HFF-Myc (cell line): Measurements from ENCODE around the gene KIAA0513.

Experiments used
- DNase-seq: peaks from one replicate; pipeline ENCODE4 v3.0.0-alpha.2; 2011; ENCODE audit warnings: low read depth; ENCODE audit errors: extremely low read depth
- H3K4me3 ChIP-seq: replicated peaks from 2 replicates; pipeline ENCODE4 v1.5.1; 2011; ENCODE audit warnings: low read depth, mild to moderate bottlenecking, control low read depth, low read length
- CTCF ChIP-seq: IDR thresholded peaks from 2 replicates; pipeline ENCODE4 v1.5.1; 2012; ENCODE audit warnings: mild to moderate bottlenecking, low read depth, low read length, control low read depth; ENCODE audit errors: missing control alignments

Gene KIAA0513

GRCh38 chr16:85125570-85126393, 98.2 kb downstream of the KIAA0513 start:
- DNase-seq = no peak
- no peak for TF ChIP-seq CTCF
- no peak overlapping the region for H3K4me3 ChIP-seq

- no peak for TF ChIP-seq CTCF
- no peak overlapping the region for H3K4me3 ChIP-seq
- DNase-seq = no peak
Measured at GRCh38 chr16:85126394-85126704, 98.8 kb downstream of the KIAA0513 start.

GRCh38 chr16:85126705-85127378, 99.2 kb downstream of the KIAA0513 start:
- H3K4me3 ChIP-seq = no peak overlapping the region
- DNase-seq = peak; percentile 85
- no peak for TF ChIP-seq CTCF

- TF ChIP-seq CTCF = no peak
Measured at GRCh38 chr16:85127379-85127723, 99.8 kb downstream of the KIAA0513 start.

GRCh38 chr16:85128079-85128837, 100.7 kb downstream of the KIAA0513 start:
- DNase-seq = no peak
- no peak for TF ChIP-seq CTCF
- H3K4me3 ChIP-seq = no peak overlapping the region

More at GRCh38 chr16:85127379-85127723, 99.8 kb downstream of the KIAA0513 start:
- H3K4me3 ChIP-seq = no peak overlapping the region
- no peak for DNase-seq

- H3K4me3 ChIP-seq = no peak overlapping the region
- no peak for TF ChIP-seq CTCF
- no peak for DNase-seq
Measured at GRCh38 chr16:85129876-85130704, 102.5 kb downstream of the KIAA0513 start.
